Left ventricle myocardium inferior (tissue), 1 donor: ENCODE data around the gene TMEM272. TPM values are rescaled to one million over a fixed set of nuclear protein-coding genes. Genes with fewer than 3 reads are reported as not detected.
A peak's percentile ranks its signal among the peaks of the same experiment; 100 is the strongest.

ENCODE experiments used
- DNase-seq: peaks from one replicate; pipeline ENCODE4 v3.0.0-alpha.2; 2020
- H3K27ac ChIP-seq: fragments of 200-600 bp; replicated peaks from 2 replicates; pipeline ENCODE4 v1.8.0; 2021
- H3K27me3 ChIP-seq: fragments of 200-600 bp; 2 replicates; pipeline ENCODE4 v1.8.0; 2021; ENCODE audit warnings: low read depth
- H3K36me3 ChIP-seq: fragments of 200-600 bp; 2 replicates; pipeline ENCODE4 v1.8.0; 2021
- H3K4me1 ChIP-seq: fragments of 200-600 bp; 2 replicates; pipeline ENCODE4 v1.8.0; 2021
- H3K4me3 ChIP-seq: fragments of 200-600 bp; 2 replicates; pipeline ENCODE4 v1.8.0; 2021; ENCODE audit warnings: mild to moderate bottlenecking, moderate library complexity
- H3K9me3 ChIP-seq: fragments of 200-600 bp; replicated peaks from 2 replicates; pipeline ENCODE4 v1.8.0; 2021
- CTCF ChIP-seq: fragments of 200-600 bp; IDR thresholded peaks from 2 replicates; pipeline ENCODE4 v1.8.0; 2021; ENCODE audit warnings: antibody characterized with exemption, mild to moderate bottlenecking, borderline replicate concordance
- intact Hi-C: fragments of 100-400 bp; cut with micrococcal nuclease; formaldehyde crosslinking; loops from one replicate; pipeline ENCODE4 v1.11.0; 2022
- total RNA-seq: library from RNA; stranded (reverse); fragmentation: NEBNext Ultra II Directional; extraction: Animal tissue kit (Norgen Biotek cat#: 25700); gene quantifications from one replicate; pipeline ENCODE4 v1.2.1, GENCODE V29; 2021
- donor health status: DM: no; HTN: yes; CAD: no; lungs with severe emphysema.

TMEM272 gene
- total RNA-seq, 1 donor from 2014 or later: 0.30 TPM

GRCh38 chr13:51804295-51805172 lies 40.4 kb downstream of the TMEM272 start:
- TF ChIP-seq CTCF: no peak
- no peaks in the 10 kb centered on the region for H3K9me3 ChIP-seq
- H3K36me3 ChIP-seq: no peaks in the 10 kb centered on the region
- DNase-seq: no peak
- H3K27me3 ChIP-seq: no peaks in the 10 kb centered on the region
- H3K4me1 ChIP-seq: peaks cover 67% of the 10 kb centered on the region
- intact Hi-C loops: no loop called here
- peak overlapping the region; percentile 89 for H3K4me3 ChIP-seq
- H3K27ac ChIP-seq: peak overlapping the region; percentile 100

- peak; percentile 9 for TF ChIP-seq CTCF
- Histone ChIP-seq H3K4me1 (peaks cover 67% of the 10 kb centered on the region), H3K4me3 (peak within 1 kb of the TSS; percentile 89), H3K27ac (peak within 1 kb of the TSS; percentile 100), H3K27me3 (no peaks in the 10 kb centered on the region), H3K9me3 (no peaks in the 10 kb centered on the region), H3K36me3 (peaks cover 5% of the 10 kb centered on the region)
- peak; percentile 93 for DNase-seq
- intact Hi-C loops: no loop called here
Measured at GRCh38 chr13:51803422-51804294, 41.3 kb downstream of the TMEM272 start, which contains the start of gene DHRS12. Gene DHRS12, minus strand, starts transcription at chr13:51804163. Its CDS starts 4,504 bp downstream, at chr13:51799659.

- Histone ChIP-seq H3K9me3 (no peaks in the 10 kb centered on the region), H3K27ac (peak overlapping the region; percentile 100), H3K4me3 (peak overlapping the region; percentile 89), H3K4me1 (peaks cover 67% of the 10 kb centered on the region), H3K27me3 (no peaks in the 10 kb centered on the region), H3K36me3 (peaks cover 8% of the 10 kb centered on the region)
- TF ChIP-seq CTCF: no peak
- intact Hi-C loops: no loop called here
- DNase-seq: no peak
Measured at GRCh38 chr13:51802631-51803418, 42.2 kb downstream of the TMEM272 start.

DNA sequence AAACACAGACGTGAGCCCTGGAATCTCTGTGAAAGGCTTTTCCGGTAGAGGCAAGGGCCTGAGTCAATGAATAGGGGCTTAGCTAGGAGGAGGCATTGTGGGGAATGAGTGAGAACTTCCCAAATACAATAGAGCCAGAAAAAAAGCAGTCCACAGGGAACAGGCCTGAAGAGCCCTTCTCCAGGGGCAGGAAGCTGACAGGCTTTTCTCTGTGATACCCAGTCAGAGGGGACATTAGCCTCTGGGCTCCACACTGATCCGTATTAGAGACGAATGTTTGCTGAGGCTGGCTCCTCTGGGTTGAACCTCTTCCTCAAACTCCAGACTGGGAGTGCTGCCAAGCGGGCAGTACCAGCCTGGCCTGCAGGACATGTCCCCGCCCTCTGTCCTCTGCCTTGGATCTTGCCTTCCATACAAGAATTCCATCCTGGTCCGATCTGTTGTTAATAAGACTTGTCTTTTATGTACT lies 43.3 kb downstream of the TMEM272 start:
- intact Hi-C loops: no loop called here
- peak; percentile 81 for DNase-seq
- no peaks in the 10 kb centered on the region for H3K27me3 ChIP-seq
- peak overlapping the region; percentile 100 for H3K27ac ChIP-seq
- no peak for TF ChIP-seq CTCF
- H3K9me3 ChIP-seq: no peaks in the 10 kb centered on the region
- H3K4me3 ChIP-seq: no peak overlapping the region
- peaks cover 64% of the 10 kb centered on the region for H3K4me1 ChIP-seq
- H3K36me3 ChIP-seq: peaks cover 15% of the 10 kb centered on the region

DNA sequence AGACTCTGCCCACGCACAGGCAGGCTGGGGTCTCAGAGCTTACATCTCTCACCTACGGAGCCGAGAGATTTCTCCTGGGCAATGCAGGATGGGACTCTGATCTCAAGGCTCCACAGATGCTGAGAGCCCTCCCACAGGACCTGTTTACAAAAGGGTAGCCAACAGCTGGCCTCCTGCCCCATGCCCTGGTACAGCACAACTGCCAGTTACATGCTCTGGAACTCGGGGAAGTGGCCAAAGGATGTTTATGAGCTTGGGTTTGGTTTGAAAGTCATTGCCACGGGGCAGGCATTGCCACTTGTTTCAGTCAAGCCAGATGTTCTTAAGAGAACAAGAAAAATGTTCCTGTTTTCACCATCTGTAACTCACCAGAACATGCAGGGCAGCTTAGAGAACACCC lies 44.5 kb downstream of the TMEM272 start:
- Histone ChIP-seq H3K4me3 (no peak overlapping the region), H3K27me3 (no peaks in the 10 kb centered on the region), H3K27ac (peak overlapping the region; percentile 100), H3K4me1 (peaks cover 52% of the 10 kb centered on the region), H3K36me3 (peaks cover 15% of the 10 kb centered on the region), H3K9me3 (no peaks in the 10 kb centered on the region)
- no peak for TF ChIP-seq CTCF
- intact Hi-C loops: no loop called here
- DNase-seq: no peak
